GM04504 (cell line): ENCODE data around the gene ZNF14.
"Not testable (repeated sequence)": the region's sequence is repeated elsewhere in the genome, so short reads cannot be mapped to it uniquely, and the experiment has no call there.

Experiments used
- DNase-seq: peaks from one replicate; pipeline ENCODE4 v3.0.0-alpha.2; 2012; ENCODE audit warnings: low read depth

ZNF14 gene

DNA sequence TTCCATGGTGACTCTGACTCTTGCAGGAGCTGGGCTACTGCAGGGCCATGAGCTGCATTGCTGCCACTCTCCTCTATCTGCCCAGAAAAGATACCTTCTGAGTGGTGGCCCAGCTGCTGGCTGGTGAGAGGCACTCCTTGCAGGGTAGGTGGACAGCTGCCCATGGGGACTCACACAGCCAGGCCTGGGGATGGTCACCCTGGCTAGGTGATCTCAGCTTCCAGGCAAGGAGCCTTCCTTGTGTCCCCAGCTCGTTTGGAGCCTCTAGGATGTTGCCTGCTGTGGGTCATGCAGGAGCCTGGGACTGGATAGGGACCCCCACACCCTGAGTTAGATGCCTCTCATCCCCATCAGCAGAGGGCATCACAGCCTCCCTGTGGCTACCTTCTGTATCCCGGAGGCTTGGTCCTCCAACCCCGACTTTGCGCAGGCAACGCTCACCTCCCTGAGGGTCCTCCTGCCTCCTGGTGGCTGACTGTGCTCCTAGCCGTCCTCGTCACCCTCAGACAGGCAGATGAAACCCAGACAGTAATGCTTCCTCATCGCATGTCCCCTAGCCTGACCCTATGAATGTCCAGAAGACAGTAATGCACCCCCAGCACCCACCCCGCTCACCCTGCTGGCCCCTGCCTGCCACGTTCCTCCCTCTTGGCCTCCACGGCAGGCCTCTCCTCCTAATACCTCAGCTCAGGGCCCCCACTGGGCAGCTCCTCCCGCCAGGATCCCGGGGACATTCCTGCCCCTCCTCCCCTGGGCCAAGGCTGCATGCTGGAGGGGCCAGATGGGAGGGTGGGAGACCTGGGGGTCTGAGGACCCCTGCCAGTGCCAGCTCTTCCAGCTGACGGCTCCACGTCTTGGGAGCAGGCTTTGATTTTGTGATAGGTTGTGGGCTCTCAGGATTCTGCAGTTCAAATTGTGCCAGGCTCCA lies 13.6 kb upstream of the ZNF14 start:
- no peak for DNase-seq

DNA sequence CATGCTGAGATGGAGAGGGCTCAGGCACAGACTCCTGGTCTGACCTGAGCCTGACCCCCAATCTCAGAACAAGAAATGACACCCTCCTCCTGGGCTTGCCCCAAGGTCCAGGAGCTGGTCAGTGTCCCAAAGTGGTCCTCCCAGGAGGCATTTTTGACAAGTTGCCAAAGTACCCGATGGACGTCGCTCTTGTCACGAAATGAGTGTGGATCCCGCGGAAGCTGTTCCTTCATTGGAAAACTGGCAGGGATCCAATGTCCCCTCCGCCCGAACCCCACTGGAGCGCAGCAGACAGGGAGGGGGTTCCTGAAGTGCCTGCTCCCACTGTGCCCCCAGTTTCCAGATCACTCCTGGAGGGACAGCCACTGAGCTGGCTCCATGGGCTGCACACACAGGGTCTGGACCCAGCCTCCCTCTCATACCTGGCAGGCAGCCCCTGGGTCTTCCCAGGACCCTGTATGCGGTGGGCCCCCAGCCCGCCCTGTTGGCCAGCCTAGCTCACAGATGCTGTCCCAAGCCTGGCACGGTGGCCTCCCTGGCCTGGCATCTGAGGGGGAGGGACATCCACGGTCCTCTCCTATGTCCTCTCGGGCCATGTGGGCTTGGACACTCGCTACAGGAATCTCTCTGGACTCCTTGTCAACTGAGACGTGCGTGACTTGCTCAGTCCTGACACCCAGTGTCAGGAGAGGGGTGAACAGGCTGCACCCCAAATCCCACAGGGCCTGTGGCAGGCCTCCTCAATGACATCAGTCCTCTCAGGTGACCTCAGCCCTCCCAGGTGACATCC lies 12.8 kb upstream of the ZNF14 start:
- DNase-seq, result no peak

DNA sequence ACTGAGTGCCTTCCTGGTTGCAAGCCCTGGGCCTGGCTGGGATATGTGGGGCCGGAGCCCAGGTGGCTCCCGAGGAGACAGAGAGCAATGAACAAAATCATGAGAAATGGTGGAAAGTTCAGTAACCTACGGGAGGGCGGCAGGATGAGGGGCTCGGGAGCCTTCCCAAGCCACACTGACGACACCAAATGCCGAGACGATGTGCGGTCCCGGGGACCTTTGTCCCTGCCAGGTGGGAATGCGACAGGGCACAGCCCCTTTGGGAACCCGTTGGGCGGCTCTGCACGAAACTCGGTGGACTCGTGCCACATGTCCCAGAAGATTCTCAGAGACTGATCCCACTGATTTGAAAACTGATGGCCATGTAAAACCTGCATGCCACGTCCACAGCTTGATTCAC lies 11.7 kb upstream of the ZNF14 start:
- DNase-seq, result no peak

DNA sequence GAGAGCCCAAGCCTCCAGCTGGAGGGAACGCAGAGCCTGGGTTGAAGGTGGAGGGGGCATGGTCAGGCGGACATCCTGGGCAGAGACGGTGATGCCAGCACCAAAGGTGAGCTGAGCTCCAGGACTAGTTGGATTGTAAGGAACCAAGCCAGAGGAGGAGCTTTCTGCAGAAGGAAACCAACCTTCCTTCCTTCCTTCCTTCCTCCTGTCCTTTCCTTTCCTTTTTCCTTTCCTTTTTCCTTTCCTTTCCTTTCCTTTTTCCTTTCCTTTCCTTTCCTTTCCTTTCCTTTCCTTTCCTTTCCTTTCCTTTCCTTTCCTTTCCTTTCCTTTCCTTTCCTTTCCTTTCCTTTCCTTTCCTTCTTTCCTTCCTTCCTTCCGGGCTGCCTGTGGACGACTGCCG lies 11.0 kb upstream of the ZNF14 start:
- not testable (repeated sequence) for DNase-seq

DNA sequence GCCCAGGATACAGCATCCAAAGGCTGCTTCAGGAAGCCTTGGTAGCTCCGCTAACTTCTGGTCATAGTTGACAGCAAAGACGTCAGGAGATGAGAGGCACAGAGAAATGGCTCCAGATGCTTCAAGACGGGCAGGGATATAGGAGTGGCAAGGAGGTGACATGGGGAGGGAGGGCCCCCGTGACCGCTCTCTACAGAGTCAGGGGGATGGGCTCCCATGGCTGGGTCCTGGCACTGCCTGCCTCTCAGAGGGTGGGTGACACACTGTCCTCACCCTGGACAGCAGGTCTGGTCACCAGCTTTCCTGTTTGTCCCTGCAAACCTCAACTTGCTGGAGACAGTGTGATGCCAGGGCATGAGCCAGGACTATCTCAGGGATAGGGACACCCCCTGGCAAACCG lies 10.3 kb upstream of the ZNF14 start:
- no peak for DNase-seq

DNA sequence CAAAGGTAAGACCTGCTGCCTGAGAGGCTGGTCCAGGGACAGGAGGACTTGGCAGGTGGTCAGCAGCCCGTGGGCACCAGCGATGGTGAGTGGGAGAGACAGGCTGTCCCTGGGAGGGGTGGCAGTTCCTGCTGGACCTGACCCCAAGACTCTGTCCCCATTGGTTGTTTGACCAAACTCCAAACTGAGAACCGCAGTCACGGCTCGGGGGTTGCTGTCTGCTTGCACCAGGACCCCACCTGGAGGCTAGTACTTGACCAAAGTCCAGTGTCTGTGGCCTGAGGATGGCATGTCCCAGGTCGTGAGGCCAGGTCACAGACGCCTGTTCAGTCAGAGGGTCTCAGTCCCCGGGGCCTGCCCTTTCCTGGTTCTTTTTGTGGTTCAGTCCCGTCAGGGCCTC lies 9.9 kb upstream of the ZNF14 start:
- no peak for DNase-seq

DNA sequence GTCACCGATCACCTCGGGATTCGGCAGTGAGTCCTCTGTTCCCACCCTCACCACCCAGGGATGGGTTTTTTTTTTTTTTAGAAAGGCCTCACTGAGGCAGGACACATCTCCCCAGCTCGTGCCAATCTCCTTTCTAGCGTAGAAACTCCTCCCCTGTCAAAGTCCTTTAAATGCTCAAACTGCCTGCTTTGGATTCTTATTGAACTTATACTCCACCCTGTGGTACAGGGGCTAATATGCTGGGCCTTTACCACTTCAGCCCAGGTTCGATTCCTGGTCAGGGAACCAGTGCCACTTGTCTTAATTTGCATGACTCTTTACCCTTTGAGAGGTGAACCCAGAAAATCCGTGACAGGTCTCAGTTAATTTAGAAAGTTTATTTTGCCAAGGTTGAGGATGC lies 8.3 kb upstream of the ZNF14 start:
- DNase-seq, result no peak

DNA sequence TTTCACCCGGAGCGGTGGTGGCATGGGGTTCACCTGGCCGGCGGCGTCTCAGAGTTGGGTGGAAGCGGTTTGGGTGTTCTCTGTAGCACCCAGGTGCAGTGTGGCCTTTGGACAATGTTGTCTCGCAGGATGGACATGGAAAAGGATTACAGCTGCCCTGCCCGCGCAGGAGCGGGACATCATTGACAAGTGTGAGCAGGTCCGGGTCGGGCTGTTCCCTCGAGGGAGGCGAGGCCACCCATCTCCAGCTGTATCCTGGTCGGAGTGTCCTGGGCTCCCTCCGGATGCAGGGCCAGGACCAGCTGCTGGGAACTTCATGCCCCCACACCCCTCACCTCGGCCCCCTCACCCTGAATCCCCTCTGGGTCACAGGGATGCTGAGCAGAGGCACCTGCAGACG lies 7.8 kb upstream of the ZNF14 start:
- no peak for DNase-seq

DNA sequence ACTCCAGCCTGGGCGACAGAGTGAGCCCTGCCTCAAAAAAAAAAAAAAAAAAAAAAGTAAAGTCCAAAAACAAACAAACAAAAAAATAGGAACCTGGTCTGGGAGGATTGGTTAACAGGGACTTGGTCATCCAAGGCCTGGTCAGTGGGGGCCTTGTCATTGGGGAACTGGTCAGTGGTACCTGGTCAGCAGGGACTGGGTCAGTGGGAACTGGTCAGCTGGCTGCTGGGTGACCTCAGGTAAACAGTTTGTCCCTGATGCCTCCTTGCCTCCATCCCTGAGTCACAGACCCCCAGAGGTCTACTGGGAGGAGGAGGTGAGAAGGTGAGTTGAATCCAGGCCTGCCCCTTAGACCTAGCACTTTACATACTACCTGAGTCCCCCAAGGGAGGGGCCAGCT lies 5.7 kb upstream of the ZNF14 start:
- DNase-seq, result no peak

DNA sequence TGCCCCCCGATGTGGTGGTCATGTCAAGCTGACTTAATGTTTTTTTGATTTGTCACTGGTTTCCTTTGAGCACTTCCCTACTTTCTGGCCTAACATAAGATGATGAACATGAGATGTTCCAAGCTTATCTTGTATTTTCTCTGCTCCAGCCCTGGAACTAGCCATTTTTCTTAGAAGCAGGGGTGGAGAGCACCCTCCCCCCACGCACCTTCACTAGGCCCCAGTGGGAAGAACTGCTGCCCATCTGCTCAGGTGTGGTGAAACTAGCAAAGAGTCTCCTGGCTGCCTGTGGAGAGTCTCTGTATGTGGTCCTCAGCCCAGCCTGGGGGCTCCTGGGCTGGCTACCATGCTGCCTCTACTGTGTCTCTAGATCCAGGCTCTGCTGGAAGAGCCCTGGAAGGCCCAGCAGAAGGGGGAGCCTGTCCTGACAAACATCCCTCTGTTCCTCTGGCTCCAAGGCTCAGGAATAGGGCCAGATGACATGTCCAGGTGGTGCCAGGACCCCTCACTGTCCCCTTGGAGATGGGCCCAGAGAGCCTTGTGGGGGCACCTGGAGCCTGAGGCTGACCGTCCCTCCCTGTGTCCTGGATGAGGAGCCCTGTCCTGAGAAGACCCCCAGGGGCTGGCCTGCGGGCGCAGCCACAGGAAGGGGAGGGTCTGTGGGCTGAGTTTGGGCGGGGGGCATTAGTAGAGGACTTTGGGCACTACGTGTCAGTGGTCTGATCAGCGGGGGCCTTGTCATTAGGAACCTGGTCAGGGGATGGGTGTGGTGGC lies 4.8 kb upstream of the ZNF14 start:
- no peak for DNase-seq

DNA sequence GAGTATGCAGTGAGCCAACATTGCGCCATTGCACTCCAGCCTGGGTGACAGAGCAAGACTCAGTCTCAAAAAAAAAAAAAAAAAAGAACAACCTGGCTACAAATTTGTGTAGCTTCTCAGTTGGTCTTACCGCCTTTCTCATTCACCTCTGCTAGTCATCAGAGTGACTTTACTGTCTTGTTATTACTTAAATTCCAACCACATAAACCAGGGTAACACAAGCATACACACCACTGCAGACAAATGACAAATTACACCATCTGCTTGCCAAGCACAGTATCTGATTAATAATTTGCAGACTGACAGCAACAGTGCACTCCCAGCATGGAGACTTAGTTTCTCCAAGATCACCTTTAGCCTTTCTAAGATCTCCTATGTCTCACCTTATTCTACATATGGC lies 11.0 kb downstream of the ZNF14 start:
- DNase-seq, result no peak

DNA sequence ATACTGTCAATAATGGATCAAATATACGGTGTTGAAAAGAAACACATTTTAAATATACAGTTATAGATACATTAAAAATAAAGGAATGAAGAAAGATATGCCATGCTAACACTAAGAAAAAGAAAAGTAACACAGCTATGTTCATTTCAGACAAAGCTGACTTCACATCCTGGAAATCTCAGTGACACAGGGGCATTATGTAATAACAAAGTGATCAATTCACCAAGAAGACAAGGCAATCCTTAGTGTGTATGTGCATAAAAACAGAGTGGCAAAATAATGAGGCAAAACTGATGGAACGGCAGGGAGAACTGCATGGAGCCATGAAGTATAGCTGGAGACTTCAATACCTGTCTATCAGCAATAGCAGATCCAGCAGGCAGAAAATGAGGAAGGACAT lies 13.1 kb downstream of the ZNF14 start:
- no peak for DNase-seq

DNA sequence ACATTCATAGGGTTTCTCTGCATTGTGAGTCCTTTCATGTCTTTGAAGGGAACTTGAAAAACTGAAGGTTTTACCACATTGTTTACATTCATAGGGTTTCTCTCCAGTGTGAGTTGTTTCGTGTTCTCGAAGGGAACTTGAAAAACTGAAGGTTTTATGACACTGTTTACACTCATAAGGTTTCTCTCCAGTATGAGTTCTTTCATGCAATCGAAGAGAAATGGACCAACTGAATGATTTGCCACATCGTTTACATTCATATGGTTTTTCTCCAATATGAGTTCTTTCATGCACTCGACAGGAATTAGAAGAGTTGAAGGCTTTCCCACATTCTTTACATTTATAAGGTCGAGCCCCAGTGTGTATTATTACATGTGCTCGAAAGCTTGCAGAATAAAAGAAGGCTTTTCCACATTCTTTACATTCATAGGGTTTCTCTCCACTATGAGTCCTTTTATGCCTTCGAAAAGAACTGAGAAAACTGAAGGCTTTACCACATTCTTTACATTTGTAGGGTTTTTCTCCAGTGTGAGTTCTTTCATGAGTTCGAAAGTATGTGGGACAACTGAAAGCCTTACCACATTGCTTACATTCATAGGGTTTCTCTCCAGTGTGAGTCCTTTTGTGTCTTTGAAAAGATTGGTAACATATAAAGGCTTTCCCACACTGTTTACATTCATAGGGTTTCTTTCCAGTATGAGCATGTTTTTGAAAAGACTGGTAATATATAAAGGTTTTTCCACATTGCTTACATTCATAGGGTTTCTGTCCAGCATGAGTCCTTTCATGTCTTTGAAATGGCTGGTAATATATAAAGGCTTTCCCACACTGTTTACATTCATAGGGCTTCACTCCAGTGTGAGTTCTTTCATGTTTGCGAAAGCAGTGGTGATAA lies 20.7 kb downstream of the ZNF14 start:
- DNase-seq, result no peak

DNA sequence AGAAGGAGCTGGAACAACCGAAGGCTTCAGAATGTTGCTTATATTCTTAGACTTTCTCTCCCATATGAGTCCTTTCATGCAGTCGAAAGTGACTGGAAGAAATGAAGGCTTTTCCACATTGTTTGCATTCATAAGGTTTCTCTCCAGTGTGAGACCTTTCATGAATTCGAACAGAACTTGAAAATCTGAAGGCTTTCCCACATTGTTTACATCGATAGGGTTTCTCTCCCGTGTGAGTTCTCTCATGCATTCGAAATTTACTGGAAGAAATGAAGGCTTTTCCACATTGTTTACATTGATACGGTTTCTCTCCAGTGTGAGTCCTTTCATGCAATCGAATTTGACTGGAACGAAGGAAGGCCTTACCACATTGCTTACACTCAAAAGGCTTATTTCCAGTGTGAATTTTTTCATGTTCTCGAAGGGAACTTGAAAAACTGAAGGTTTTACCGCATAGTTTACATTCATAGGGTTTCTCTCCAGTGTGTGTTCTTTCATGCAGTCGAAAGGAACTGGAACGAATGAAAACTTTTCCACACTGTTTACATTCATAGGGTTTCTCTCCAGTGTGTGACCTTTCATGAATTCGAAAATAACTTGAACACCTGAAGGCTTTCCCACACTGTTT lies 21.5 kb downstream of the ZNF14 start:
- no peak for DNase-seq

DNA sequence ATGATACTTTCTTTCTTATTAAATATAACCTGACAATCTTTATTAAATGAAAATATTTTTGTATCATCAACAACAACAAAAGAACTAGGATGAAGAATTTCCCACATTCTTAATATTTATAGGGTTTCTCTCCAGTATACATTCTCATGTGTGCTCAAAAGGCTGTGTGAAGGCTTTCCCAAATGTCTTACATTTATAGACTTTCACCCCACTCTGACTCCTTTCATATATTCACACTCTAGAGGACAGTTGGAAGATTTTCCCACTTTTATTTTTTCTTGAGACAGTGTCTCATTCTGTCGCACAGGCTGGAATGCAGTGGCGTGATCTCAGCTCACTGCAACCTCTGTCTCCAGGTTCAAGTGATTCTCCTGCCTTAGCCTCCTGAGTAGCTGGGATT lies 22.4 kb downstream of the ZNF14 start:
- no peak for DNase-seq

DNA sequence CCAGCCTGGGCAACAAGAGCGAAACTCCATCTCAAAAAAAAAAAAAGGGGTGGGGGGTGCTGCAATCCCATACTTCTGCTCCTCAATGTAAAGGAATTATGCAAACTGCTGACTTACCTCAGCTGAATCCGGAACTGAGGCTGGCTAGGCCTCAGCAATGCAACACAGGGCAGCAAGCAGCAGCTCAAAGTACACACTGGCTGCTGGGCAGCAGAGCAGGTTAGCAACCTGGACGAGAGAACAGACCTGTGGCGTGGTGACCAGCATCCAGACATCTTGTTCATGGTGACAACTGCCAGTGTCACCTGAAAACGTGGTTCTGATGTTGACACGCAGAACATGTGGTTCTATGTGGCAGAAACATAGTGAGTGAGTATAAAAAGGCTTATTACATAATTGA lies 28.1 kb downstream of the ZNF14 start:
- DNase-seq, result no peak

DNA sequence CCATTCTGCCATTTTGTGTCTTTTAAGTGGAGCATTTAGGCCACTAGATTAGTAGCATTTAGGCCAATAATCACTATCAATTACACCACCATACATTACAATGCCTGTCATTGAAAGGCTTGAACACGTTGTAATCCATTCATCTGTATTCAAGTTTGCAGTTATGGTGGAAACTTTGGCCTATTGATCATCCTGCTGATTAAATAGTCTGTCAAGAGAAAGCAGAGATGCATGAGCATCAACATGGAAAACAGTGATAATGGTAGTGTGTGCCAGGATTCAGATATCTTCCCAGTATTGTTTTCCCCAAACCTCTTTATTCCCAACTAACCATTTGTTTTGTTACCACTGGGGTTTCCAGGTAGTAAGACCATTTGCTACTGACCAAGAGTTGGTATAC lies 32.4 kb downstream of the ZNF14 start:
- not testable (repeated sequence) for DNase-seq

DNA sequence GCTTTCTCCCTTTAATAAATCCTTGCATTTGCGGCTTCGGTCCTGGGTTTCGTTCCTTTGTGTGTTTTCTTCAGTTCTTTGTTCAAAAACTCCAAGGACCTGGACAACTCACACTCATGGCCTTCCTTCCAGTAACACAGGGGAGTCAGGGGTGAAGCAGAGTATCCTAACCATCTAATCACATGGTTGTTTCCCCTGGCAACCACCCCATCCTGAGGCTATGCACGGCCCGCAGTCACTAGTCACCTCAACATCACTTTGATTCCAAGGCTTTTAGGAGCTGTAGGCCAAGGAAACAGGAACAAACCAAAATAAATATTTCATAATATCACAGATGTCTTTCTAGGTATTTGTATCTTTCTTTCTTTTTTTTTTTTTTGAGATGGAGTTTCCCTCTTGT lies 35.3 kb downstream of the ZNF14 start:
- DNase-seq, result no peak

DNA sequence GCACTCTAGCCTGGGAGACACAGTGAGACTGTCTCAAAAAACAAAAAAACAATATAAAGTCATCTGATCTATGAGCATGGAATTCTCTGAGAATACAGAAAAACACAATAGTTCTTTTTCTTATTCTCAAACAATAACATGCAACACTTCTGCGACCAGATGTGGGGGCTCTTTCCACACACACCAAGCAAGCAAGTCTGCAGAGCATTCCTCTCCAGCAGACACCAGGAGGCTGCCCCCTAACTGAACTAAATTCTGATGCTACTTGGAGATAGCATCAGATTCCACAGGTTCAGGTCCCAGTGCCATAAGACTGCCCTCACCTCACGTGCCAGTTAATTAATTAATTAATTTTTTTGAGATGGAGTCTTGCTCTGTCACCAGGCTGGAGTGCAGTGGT lies 36.5 kb downstream of the ZNF14 start:
- DNase-seq, result no peak

DNA sequence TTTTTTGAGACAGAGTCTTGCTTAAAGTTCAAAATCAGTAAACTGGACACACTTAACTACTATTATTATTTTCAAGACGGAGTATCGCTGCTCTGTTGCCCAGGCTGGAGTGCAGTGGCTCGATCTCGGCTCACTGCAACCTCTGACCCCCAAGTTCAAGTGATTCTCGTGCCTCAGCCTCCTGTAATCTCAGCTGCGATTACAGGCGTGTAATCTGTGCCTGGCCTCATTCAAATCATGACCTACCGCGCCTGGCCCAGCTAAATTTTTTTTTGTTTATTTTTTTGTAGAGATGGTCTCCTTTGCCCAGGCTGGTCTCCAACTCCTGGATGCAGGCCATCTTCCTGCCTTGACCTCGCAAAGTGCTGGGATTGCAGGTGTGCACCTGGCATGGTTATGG lies 41.2 kb downstream of the ZNF14 start:
- DNase-seq, result no peak

DNA sequence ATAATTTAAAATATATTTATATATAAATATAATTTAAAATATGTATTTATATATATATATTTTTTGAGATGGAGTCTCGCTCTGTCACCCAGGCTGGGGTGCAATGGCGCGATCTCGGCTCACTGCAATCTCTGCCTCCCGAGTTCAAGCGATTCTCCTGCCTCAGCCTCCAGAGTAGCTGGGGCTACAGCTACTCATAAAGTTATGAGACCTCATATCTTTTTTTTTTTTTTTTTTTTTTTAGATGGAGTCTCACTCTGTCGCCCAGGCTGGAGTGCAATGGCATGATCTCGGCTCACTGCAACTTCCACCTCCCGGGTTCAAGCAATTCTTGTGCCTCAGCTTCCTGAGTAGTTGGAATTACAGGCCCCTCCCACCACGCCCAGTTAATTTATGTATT lies 43.9 kb downstream of the ZNF14 start:
- DNase-seq, result not testable (repeated sequence)
